Posterior cingulate gyrus (tissue), 11 donors: ENCODE measurements around the gene TMBIM1.

ENCODE experiments used
- DNase-seq, 10 donors: peaks; one replicate each; pipeline versions ENCODE4 v3.0.0 to v3.0.0-alpha.2; 2020 to 2021; ENCODE audit warnings: mixed read lengths in 3 of 10
- intact Hi-C: fragments of 100-400 bp; cut with DNase I; formaldehyde crosslinking; loops from one replicate; pipeline ENCODE4 v1.15.1; 2023

The TMBIM1 gene

DNA sequence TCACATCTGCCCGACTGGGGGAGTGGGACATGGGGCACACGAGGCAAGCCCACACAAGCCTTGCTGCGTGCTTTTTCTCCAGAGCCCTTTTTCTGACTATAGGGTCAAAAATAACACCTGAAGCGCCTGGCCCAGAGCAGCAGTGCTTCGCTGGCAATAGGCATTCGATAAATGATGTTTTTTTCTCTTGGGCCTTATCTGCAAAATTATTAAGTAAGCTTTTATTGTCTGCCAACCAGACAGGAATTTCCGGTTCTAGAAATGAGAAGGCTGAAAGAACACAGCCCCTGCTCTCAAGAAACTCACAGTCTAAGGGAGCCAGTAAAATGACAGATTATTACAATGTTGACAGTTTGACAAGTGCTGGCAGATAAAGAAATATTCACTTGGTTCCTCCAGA, 2.7 kb upstream of the TMBIM1 start:
- peak in 1 of 10 donors; percentile 48 for DNase-seq
- intact Hi-C loops, result no loop called here

GRCh38 chr2:218294430-218295022, 2.2 kb upstream of the TMBIM1 start:
- intact Hi-C loops, result no loop called here
- DNase-seq, result peak in 1 of 10 donors; percentile 41

- peak in 1 of 10 donors; percentile 3 for DNase-seq
- intact Hi-C loops, result loop anchor here (2.0 kb wide), 1 partner anchor 23 kb away; the partner anchor contains the start of genes AAMP and PNKD
These were observed 1.6 kb upstream of the TMBIM1 start for GRCh38 chr2:218293715-218294429.

DNA sequence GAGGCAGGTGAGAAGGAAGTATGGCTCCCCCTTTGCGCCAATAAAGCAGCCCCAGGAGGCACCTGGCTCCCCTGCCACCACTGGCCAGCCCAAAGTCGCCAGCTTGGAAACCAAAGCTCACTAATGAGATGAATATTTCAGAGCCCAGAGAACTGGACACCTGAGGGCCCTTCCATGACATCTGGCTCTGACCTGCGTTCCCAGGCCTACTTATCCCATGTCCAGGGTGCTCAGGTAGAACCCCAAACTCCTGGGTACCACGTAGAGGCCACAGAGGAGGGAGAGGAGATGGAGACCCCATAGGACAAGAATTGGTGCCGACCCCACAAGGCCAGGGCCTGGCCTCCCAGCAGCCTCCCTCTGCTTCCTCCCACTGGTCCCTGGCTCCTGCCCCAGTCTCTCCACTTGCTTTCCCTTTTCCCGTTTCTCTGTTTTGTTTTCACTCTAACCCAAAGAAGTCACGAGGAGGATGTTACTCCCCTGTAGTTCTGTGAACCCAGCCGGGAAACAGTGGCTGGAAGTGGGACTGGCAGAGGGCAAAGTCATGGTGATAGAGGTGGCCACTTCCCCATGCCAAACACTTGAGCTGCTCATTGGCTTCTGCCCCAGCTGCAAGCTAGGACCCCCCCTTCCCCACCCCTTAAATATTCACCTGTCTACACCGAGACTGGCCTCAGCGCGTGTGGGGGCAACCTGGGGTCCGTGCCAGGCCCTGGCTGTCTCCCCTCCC, 820 bp downstream of the TMBIM1 start:
- DNase-seq, result no peak
- intact Hi-C loops, result loop anchor here (2.0 kb wide), 1 partner anchor 21 kb away; the partner anchor contains the start of genes AAMP and PNKD

GRCh38 chr2:218290316-218291261, 1.7 kb downstream of the TMBIM1 start:
- DNase-seq, result peak in 1 of 10 donors; percentile 43
- intact Hi-C loops, result no loop called here

DNA sequence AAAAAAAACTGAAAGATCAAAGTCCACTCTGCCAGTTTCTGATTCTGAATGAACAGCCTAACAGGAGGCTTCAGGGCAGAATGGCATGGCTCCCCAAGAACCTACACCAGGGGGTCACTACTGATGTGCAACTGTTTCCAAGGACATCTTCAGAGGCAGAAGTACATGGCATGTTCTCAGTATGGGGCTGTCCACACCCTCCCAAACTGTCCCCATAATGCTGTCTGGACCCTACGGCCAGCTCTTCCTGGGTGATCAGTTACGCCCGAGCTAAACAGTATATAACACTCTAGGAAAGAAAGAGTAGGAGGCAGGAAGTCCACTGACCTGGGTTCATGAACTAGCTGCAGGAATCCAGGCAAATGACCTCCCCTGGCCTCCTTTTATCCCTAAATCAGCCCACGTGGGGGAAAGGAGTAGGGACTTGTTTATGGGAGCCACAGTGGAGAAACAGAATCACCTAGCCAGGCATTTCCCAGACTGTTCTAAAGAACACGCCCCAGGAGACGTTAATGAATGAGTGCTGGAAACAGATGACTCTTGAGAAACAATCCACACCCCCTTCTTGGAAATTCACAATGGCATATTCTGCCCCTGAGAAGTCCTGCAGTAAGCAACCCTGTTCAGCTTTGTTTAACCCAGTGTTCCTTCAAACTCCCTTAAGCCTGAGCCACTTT, 2.5 kb downstream of the TMBIM1 start:
- intact Hi-C loops, result loop anchor here (5.0 kb wide), 1 partner anchor 108 kb away; the partner anchor contains the start of gene CTDSP1
- no peak for DNase-seq

GRCh38 chr2:218286570-218287459, 5.5 kb downstream of the TMBIM1 start:
- DNase-seq, result peak; percentile 69 to 97 (median 80)
- intact Hi-C loops, result loop anchor here (5.0 kb wide), 1 partner anchor 110 kb away; the partner anchor contains the start of gene CTDSP1

DNA sequence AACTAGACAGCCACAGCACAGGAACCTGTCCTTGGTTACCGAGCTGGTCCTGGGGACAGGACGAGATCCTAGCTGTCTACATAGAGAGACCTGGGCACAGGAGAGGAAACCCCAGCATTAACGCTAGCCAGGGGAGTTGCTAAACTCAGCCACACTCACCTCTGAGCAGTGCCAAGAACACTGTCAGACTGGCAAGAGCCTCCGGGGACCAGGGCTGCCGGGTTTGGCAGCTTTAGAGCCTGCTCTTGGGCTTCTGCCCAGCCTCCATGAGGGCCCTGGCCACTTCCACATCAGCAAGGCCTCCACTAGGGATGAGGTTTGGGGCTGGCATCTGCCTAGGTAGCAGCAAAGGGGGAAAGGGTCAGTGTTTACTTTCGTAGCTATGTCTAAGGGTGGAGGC, 6.7 kb downstream of the TMBIM1 start:
- intact Hi-C loops, result loop anchor here (5.0 kb wide), 1 partner anchor 112 kb away; the partner anchor contains the start of gene CTDSP1
- peak in 8 of 10 donors; percentile 33 to 90 (median 56) for DNase-seq

DNA sequence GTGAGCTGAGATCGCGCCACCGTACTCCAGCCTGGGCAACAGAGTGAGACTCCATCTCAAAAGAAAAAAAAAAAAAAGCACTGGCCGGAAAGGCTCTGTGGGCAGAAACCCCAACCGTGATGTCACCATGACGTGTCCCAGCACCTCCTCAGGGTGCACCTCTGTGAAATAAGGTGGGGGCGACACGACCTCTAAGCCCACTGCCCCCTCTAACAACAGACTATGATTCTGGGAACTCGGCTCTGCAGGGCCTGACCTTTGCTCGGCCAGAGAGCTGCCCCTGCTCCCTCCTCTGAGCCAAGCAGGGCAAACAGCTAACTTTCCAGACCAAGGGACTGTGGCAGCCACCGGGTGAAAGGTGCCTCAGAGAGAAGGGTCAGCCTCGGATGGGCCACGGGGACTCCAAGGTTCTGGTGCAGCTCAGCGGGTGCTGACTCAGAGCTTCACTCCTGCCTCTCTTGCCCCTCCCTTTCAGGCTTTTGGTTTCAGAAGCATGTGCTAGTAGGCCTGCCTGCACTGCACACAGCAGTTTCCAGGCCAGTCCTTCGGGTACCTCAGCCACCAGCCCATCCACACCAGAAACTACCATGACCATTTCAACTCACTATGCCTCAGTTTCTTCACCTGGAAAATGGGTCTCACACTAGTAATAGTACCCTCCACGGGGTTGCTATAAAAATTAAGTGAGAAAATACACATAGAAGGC, 8.0 kb downstream of the TMBIM1 start:
- peak in 2 of 10 donors; percentile 33 to 69 for DNase-seq
- intact Hi-C loops, result no loop called here

GRCh38 chr2:218282173-218282991, 9.9 kb downstream of the TMBIM1 start:
- peak in 9 of 10 donors; percentile 50 to 93 (median 64) for DNase-seq

DNA sequence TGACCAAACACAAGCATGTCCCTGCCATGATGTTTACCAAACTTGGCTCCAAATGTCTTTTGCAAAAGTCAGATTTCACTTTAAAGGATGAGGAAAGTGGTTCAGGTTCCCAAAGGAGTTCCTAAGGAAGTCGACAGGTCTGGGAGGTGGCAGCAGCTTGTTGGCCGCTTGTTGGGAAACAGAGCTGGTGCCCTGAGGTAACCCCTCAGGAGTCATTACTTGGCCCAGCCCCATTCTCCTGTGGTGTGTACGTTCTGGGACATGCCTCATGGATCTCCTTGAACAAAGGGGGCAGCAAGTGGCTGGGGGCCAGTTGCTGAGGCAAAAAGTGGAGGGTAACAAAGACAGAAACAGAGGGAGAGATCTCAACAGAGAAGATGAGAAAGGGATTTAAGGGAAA, 10.9 kb downstream of the TMBIM1 start:
- intact Hi-C loops, result no loop called here
- no peak for DNase-seq

More at GRCh38 chr2:218282173-218282991, 9.9 kb downstream of the TMBIM1 start:
- intact Hi-C loops, result no loop called here

- DNase-seq, result no peak
- intact Hi-C loops, result no loop called here
These were observed 11.9 kb downstream of the TMBIM1 start for GRCh38 chr2:218280260-218280870.

GRCh38 chr2:218278531-218279360, 13.6 kb downstream of the TMBIM1 start:
- peak in 2 of 10 donors; percentile 63 to 68 for DNase-seq
- intact Hi-C loops, result no loop called here

GRCh38 chr2:218277921-218278320, 14.4 kb downstream of the TMBIM1 start:
- intact Hi-C loops, result no loop called here
- DNase-seq, result no peak

DNA sequence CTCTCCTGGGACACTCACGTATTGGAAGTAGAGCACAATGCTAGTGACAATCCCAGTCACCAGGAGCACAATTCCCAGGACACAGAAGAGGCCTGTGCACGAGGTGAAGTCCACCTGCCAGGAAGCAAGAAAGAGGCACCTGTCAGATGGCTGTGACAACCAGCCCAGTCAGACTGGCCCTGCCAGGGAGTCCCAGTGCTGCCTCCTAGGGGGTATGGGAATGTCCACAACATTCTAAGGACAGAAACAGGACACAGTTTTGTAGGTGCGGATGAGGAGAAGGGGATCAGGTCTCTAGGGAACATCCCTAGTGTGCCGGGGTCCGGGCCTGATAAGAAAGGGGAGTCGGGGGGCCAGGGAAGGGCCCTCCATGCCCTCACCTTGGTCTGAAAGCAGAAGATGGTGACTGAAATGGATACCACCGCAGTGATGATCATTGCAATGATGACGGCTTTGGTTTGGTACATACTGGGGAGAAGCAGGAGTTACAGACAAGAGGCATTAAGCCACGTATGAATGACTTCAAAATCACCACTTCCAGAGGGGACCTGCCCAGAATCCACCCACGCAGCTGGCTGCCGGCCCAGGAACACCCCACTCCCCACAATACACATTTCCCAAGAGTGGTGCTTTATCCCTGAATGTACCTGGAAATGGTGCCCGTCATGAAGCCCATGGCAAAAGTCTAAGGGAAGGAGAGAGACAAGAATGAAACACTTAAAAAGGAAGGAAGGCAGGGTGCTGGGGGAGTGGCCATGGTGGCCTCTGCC, 15.1 kb downstream of the TMBIM1 start:
- intact Hi-C loops, result no loop called here
- DNase-seq, result peak in 1 of 10 donors; percentile 55
